NCI-H446 (cell line): ENCODE data around the gene EEFSEC.

Experiments used
- DNase-seq, 2 experiments: peaks; one replicate each; lab custom pipeline; 2025; lab: John Stamatoyannopoulos, UW

Gene EEFSEC

DNA sequence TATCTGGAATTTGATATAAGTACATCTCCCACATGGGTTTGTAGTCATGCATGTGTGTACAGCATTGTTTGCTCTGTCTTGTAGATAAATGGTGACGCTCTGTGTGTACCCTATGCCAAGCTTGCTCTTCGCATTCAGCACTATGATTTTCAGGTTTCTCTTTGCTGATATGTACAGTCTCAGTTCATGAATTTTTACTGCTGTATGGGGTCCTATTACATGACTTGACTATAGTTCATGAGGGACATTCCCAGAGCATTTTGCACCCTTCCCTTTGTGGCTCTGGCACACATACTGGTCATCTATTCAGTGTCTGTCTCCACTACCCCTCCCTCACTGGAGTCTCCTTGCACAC is 132.7 kb downstream of the EEFSEC start:
- DNase-seq: no peak

GRCh38 chr3:128286691-128287090 is 133.4 kb downstream of the EEFSEC start:
- DNase-seq: no peak

- DNase-seq: no peak
Observed at GRCh38 chr3:128287216-128287615, 133.9 kb downstream of the EEFSEC start.

- no peak for DNase-seq
Observed at GRCh38 chr3:128289534-128289933, 136.3 kb downstream of the EEFSEC start.

DNA sequence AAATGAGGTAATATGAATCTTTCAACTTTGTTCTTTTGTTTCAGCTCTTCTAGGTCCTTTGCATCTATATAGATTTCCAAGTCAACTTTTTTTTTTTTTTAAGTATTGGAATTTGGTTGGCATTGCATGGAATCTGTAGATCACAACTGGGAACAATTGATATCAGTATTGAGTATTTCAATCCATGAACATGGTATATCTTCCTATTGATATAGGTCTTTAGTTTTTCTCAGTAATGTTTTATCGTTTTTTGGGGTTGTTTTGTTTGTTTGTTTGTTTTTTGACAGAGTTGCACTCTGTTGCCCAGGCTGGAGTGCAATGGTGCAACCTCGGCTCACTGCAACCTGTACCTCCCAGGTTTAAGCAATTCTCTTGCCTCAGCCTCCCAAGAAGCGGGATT is 137.2 kb downstream of the EEFSEC start:
- DNase-seq: no peak

- no peak for DNase-seq
Observed at GRCh38 chr3:128293930-128294329, 140.6 kb downstream of the EEFSEC start.

- DNase-seq: no peak
Observed at GRCh38 chr3:128294999-128295468, 141.8 kb downstream of the EEFSEC start.

DNA sequence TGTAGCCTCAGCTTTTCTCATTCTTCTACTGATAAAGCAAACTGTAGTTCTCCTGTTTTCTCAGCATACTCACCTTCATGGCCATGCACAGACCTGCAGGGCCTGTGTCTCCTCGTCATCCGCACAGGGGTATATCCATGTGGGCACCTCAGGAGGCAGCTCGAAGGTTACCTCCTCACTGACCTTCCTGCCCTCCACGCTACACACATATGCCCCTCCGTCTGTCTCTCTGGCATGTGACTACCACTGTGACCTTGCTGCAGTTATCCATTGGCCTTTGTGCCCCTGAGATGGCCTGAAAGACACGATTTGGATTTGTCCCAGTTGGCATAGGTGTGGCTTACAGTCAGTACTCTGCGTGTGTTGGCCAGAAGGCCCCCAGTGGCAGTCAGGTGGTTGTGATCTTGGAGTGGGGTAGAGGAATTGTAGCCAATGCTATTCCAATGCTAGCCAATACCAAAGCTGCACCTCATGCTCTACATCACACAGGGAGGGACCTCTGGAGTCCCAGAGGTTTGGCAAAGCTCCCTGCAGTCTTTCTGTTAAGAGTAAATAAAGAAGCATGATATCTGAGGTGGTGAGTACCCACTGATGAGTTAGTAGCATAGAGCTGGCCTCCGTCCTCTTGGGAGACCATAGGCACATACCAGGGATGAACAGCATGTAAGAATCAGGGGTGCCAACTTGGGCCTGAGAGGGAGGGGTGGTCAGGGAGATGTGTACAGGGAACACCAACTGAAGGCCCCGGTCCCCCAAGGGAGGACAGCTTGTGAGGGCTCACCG is 143.4 kb downstream of the EEFSEC start:
- DNase-seq: no peak

DNA sequence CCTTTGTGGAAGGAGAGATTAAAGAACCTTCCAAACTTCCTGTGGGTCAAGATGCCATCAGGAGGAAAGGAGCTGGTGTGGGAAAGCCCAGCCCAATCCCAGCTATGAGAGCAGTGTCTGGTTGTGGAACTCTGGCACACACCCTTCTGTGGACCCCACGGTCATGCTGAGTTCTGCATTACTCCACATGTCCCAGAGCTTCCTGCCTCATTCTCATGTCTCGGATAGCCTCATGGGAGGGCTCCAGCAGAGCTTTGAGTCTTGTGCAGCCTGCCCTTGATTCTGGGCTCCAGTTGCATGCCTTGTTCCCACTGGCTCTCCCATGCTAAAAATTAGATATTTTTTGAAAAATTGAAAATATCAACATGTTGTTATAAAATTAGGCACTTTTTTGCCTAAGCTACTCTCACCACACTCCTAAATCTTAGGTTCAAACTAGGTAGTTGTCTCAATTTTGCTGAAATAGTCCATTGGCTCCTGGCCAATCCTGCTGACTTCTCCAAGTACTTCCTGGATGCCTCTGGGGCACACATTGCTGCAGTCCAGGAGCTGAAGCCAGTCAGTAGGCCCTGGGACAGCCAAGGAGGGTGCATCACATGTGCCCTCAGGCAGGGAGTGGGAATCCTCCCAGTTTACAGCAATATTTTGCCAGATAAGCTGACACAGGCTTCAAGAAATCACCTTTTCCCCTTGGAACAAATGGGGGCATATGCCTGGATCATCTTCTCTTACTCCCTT is 144.3 kb downstream of the EEFSEC start:
- DNase-seq: peak in 1 of 2 experiments; percentile 29

GRCh38 chr3:128301186-128302023 is 148.1 kb downstream of the EEFSEC start:
- no peak for DNase-seq

DNA sequence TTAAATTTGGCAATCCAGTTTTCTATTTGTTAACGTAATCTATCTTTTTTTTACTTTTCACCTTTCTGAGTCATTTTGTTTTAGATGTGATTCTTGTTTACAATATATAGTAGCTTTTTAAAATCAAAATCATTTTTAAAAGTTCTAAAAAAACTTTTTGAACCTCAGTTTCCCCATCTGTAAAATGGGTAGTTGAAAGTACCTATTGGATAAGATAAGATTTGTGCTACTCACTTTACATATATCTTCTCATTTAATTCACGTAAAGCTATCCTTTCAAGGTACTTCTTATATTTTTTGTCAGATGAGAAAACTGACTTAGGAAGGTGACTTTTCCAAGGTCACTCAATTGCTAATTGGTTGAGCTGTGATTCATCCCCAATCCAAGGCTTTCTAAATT is 153.2 kb downstream of the EEFSEC start:
- no peak for DNase-seq

DNA sequence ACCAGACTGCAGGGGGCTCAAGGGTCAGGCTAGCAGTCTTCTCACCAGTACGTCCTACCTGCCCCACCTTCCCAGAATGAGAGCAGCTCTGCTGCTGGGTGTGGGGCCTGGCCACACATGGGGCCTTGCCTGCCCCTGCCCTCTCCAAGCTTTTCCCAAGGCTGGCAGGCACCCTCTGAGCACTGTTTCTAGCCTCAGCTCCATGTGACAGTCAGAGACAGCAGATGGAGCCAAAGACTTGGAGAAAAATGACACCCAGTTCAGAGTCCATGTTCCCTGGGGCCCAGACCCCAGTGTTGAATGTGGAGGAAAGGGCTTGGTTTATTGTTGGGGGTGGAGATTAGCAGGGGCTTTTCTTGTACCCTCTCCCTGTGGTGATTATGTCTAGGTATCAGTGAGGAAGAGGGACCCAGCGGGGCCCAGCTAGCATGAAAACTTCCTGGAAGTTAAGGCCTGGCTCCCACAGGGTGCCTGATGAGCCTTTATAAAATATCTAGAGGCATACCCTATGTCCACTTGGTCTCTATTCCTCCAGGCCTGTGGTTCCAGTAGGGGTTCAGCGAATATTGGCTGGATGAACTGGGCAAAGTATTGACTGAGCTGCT is 153.8 kb downstream of the EEFSEC start:
- DNase-seq: no peak

DNA sequence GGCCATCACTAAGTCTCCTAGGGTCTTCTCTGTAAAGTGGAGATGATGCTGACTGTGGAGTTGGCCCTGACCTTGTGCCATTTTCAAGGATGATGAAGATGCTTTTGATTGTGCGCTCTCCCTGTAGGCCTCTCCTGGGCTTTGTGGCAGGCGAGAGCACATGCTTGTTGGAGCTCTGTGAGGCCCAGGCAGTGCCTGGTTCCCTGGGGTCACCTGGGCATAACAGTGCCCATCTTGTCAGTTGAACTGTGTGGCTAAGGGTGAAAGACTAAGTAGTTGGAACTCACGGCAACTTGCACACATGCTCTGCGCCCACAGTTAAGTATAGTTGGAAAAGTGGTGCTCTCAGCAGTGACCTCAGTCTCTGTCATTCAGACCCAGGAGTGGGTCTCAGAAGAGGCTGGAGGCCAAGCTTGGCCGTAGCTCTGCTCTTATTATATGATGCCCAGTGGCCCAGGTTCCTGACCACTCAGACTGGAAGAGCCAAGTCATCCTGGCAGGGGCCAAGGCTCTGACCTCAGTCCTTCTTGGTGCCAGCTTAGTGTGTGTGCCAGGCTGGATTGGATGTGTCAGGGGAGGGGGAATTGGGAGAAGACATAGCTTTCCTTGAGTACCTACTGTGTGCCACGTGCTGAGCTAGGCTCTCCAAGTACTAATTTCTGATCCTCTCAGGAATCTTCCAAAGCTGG is 154.6 kb downstream of the EEFSEC start:
- no peak for DNase-seq

DNA sequence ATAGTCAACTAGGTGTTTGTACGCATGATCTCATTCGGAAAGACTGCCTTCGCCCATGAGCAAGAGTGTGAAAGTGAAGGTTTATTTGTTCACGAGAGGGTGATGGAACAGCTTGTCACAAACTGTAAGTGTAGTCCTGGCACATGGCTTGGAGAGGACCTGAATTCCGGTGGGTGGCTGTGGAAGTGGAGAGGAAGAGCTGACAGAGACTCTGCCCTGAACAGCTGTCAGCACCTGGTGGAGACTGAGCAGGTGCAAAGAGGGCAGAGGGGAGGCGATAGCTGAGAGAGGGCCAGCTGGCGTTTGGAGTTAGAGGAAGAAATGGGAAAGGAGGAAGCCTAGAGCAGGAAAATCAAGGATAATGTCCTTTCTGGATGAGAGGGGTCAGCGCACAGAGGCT is 155.7 kb downstream of the EEFSEC start:
- DNase-seq: no peak

DNA sequence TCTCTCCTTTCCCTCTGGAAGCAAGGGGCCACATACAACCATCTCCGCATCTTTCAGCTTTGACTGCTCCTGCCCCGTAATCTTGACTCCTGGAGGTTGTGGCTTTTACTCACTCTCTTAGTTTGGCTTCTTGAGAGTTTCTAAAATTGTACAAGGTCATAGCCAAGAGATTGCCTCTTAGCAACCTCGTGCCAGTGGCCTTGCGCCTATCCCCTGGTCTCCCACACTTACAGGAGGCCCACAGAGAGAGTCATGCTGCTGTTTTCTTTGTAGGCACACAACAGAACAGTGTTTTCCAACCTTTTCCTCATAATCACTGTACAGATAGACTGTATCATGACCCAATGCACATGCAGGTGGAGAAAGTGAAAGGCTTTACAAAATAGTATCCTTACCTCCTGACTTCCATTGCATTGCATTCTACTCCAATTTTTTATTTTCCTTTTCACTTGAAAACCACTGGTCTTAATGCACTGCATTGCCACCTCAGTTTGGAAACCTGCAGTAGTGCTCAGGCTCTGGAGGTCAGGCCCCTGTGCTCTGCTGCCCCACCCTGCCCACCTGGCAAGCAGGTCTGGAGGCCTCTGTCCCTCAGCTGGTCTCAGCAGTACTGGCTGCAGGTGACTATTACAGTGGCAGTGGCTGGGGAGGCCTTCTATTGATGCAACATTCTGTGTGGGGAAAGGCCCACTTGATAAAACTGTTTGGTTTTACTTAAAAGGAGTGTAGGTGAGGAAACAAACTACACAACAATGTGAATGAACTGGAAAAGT is 157.2 kb downstream of the EEFSEC start:
- DNase-seq: no peak

GRCh38 chr3:128311441-128311844 is 158.2 kb downstream of the EEFSEC start:
- no peak for DNase-seq

DNA sequence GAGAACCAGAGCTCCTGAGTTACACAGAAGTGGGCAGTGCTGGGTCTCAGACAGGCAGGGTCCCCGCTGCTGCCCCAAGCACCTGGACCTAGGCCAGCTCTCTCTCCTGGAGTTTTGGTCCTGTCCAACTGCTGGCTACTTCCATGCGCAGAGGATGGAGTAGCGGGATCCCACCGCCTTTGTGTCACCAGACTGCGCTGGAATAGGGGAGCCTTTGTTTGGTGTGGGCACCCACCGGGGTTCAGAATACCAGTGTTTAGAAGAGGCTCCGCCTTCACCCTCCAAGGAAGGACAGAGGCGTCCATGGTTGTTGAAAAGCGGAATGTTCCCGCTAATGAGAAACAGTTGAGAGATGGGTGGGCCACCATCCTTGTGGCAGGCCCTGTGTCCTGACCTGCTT is 159.0 kb downstream of the EEFSEC start:
- DNase-seq: no peak

GRCh38 chr3:128313071-128313725 is 159.9 kb downstream of the EEFSEC start:
- no peak for DNase-seq

- no peak for DNase-seq
Observed at GRCh38 chr3:128313935-128314334, 160.7 kb downstream of the EEFSEC start.

- no peak for DNase-seq
Observed at GRCh38 chr3:128315313-128315712, 162.0 kb downstream of the EEFSEC start.
